Measurements from ENCODE around the gene PSTPIP1.

The PSTPIP1 gene

GRCh38 chr15:77042245-77042919, 47.5 kb downstream of the PSTPIP1 start:
- H4K20me1 ChIP-seq (ENCODE audit: insufficient read depth, low read length, poor library complexity, severe bottlenecking): no peaks in the 10 kb centered on the region
- peaks cover 8% of the 10 kb centered on the region for H3F3A ChIP-seq (ENCODE audit: low read depth)
- no peak overlapping the region for H3K4me2 ChIP-seq (ENCODE audit: low read depth, low read length, poor library complexity, severe bottlenecking)
- no peaks in the 10 kb centered on the region for H3K9me3 ChIP-seq (ENCODE audit: insufficient read depth, low read depth, low read length)
- no peaks in the 10 kb centered on the region for H3K79me2 ChIP-seq (ENCODE audit: insufficient read depth, low read length)
- TF ChIP-seq CTCF (conservative IDR thresholded peaks at IDR 0.05; ENCODE audit: low read length): no peak
- TF ChIP-seq EZH2phosphoT487 (IDR thresholded peaks at IDR 0.05; ENCODE audit: borderline replicate concordance): no peak
- no peaks in the 10 kb centered on the region for H3K4me1 ChIP-seq (ENCODE audit: insufficient read depth, low read length, poor library complexity, severe bottlenecking)
- no peaks in the 10 kb centered on the region for H3K27me3 ChIP-seq (ENCODE audit: insufficient read depth, low read length, poor library complexity, severe bottlenecking)
- peaks cover 54% of the 10 kb centered on the region; the same call in 1 of the 2 replicates for H3K36me3 ChIP-seq (ENCODE audit: insufficient read depth, low read length)
- H3K9me2 ChIP-seq (replicated peaks; ENCODE audit: low read depth, low read length): no peaks in the 10 kb centered on the region
- H2AFZ ChIP-seq (ENCODE audit: low read length): no peak overlapping the region
- H3K9ac ChIP-seq (ENCODE audit: low read depth, low read length, poor library complexity, severe bottlenecking): no peak overlapping the region
- no peak overlapping the region for H3K4me3 ChIP-seq (ENCODE audit: low read length, poor library complexity, severe bottlenecking)

- Histone ChIP-seq H3K27me3 (ENCODE audit: insufficient read depth, low read length, poor library complexity, severe bottlenecking) (no peaks in the 10 kb centered on the region), H3K9ac (ENCODE audit: low read depth, low read length, poor library complexity, severe bottlenecking) (no peak overlapping the region), H3K36me3 (ENCODE audit: insufficient read depth, low read length) (peaks cover 63% of the 10 kb centered on the region; the same call in 1 of the 2 replicates), H4K20me1 (ENCODE audit: insufficient read depth, low read length, poor library complexity, severe bottlenecking) (no peaks in the 10 kb centered on the region), H2AFZ (ENCODE audit: low read length) (no peak overlapping the region), H3K79me2 (ENCODE audit: insufficient read depth, low read length) (no peaks in the 10 kb centered on the region), H3K9me2 (replicated peaks; ENCODE audit: low read depth, low read length) (no peaks in the 10 kb centered on the region), H3K4me1 (ENCODE audit: insufficient read depth, low read length, poor library complexity, severe bottlenecking) (no peaks in the 10 kb centered on the region), H3F3A (ENCODE audit: low read depth) (peaks cover 8% of the 10 kb centered on the region), H3K4me2 (ENCODE audit: low read depth, low read length, poor library complexity, severe bottlenecking) (no peak overlapping the region), H3K4me3 (ENCODE audit: low read length, poor library complexity, severe bottlenecking) (no peak overlapping the region), H3K9me3 (ENCODE audit: insufficient read depth, low read depth, low read length) (no peaks in the 10 kb centered on the region)
- TF ChIP-seq CTCF (conservative IDR thresholded peaks at IDR 0.05; ENCODE audit: low read length) (no peak), EZH2phosphoT487 (IDR thresholded peaks at IDR 0.05; ENCODE audit: borderline replicate concordance) (no peak)
These were observed 48.3 kb downstream of the PSTPIP1 start for GRCh38 chr15:77042955-77043920.

- H3F3A ChIP-seq (ENCODE audit: low read depth): peaks cover 8% of the 10 kb centered on the region
- no peaks in the 10 kb centered on the region for H3K79me2 ChIP-seq (ENCODE audit: insufficient read depth, low read length)
- H3K4me3 ChIP-seq (ENCODE audit: low read length, poor library complexity, severe bottlenecking): no peak overlapping the region
- H4K20me1 ChIP-seq (ENCODE audit: insufficient read depth, low read length, poor library complexity, severe bottlenecking): no peaks in the 10 kb centered on the region
- H3K9me3 ChIP-seq (ENCODE audit: insufficient read depth, low read depth, low read length): no peaks in the 10 kb centered on the region
- H3K4me1 ChIP-seq (ENCODE audit: insufficient read depth, low read length, poor library complexity, severe bottlenecking): no peaks in the 10 kb centered on the region
- H3K27me3 ChIP-seq (ENCODE audit: insufficient read depth, low read length, poor library complexity, severe bottlenecking): no peaks in the 10 kb centered on the region
- no peak overlapping the region for H3K4me2 ChIP-seq (ENCODE audit: low read depth, low read length, poor library complexity, severe bottlenecking)
- TF ChIP-seq EZH2phosphoT487 (IDR thresholded peaks at IDR 0.05; ENCODE audit: borderline replicate concordance) (no peak), CTCF (conservative IDR thresholded peaks at IDR 0.05; ENCODE audit: low read length) (no peak)
- no peak overlapping the region for H3K9ac ChIP-seq (ENCODE audit: low read depth, low read length, poor library complexity, severe bottlenecking)
- no peaks in the 10 kb centered on the region for H3K9me2 ChIP-seq (replicated peaks; ENCODE audit: low read depth, low read length)
- H3K36me3 ChIP-seq (ENCODE audit: insufficient read depth, low read length): peaks cover 68% of the 10 kb centered on the region; the same call in 1 of the 2 replicates
- H2AFZ ChIP-seq (ENCODE audit: low read length): no peak overlapping the region
These were observed 49.5 kb downstream of the PSTPIP1 start for GRCh38 chr15:77044228-77045042.
